HepG2 (cell line): ENCODE measurements around the gene ARR3. TPM values are rescaled to one million over a fixed set of nuclear protein-coding genes. Genes with fewer than 3 reads are reported as not detected.

ENCODE experiments used
- ATAC-seq: fragments of 200-7000 bp; cut with Tn5 transposase; 3 replicates; pipeline ENCODE4 v1.9.1; 2020; ENCODE audit warnings: mild to moderate bottlenecking, moderate library complexity
- BruUV-seq: library from RNA; stranded (reverse); fragments of 400-500 nt; replicated peaks from 2 replicates; lab custom pipeline; 2021; lab: Mats Ljungman, UMichigan
- CTCF ChIA-PET: fragments of 300-600 bp; formaldehyde crosslinking; extraction: SDS; loops from one replicate; lab custom pipeline; 2021; ENCODE audit warnings: low total read pairs, inconsistent platforms, low intra/inter-chr PET ratio; lab: Yijun Ruan, JAX
- POLR2A ChIA-PET: fragments of 350-600 bp; sonication (Branson Sonifier 250); formaldehyde crosslinking; loops from one replicate; lab custom pipeline; 2020; ENCODE audit warnings: antibody characterized with exemption, inconsistent platforms; lab: Yijun Ruan, JAX
- DNase-seq: peaks from one replicate; pipeline ENCODE4 v3.0.0-alpha.2; 2015; ENCODE audit warnings: low spot score
- FAIRE-seq: peaks from 3 replicates; lab custom pipeline; 2011; peaks lifted over from hg19 to GRCh38; lab: Jason Lieb, UNC
- H2AFZ ChIP-seq: one replicate; pipeline ENCODE4 v1.6.1; 2011; ENCODE audit warnings: low read length, inconsistent platforms
- H3K27ac ChIP-seq: fragments of 300-600 bp; 3 replicates; pipeline ENCODE4 v1.8.0; 2011; ENCODE audit warnings: mixed run types, mild to moderate bottlenecking, mixed read lengths, low read length, inconsistent platforms; ENCODE audit not compliant: insufficient read depth; ENCODE audit errors: extremely low read length
- H3K27me3 ChIP-seq, 2 experiments: fragments of 200-600 bp in 1 of 2; 2 replicates in 1 of 2; 3 replicates in 1 of 2; pipeline versions ENCODE4 v1.6.0 to v1.8.0; 2011; ENCODE audit warnings: low read length in 2 of 2, mild to moderate bottlenecking in 2 of 2, moderate library complexity in 2 of 2, inconsistent platforms in 1 of 2; ENCODE audit not compliant: insufficient read depth in 2 of 2, control insufficient read depth in 1 of 2
- H3K36me3 ChIP-seq, 2 experiments: fragments of 200-600 bp in 1 of 2; replicated peaks in 1 of 2; 2 replicates in 1 of 2; 3 replicates in 1 of 2; pipeline versions ENCODE4 v1.5.1 to v1.8.0; 2011; ENCODE audit warnings: low read length in 2 of 2, inconsistent platforms in 1 of 2; ENCODE audit not compliant: insufficient read depth in 2 of 2, control insufficient read depth in 1 of 2
- H3K4me1 ChIP-seq: 2 replicates; pipeline ENCODE4 v1.5.1; 2012; ENCODE audit warnings: low read length, inconsistent platforms; ENCODE audit not compliant: insufficient read depth
- H3K4me2 ChIP-seq: 2 replicates; pipeline ENCODE4 v1.6.0; 2011; ENCODE audit warnings: low read depth, low read length, inconsistent platforms
- H3K4me3 ChIP-seq, 3 experiments: fragments of 200-600 bp in 1 of 3; sonication (generic), shearing (Covaris generic) in 1 of 3; replicated peaks in 1 of 3; 2 replicates each; pipeline ENCODE4 v1.5.1; 2011 to 2016; ENCODE audit warnings: low read length in 3 of 3, inconsistent platforms in 2 of 3, low read depth in 2 of 3, mild to moderate bottlenecking in 2 of 3, control low read depth in 1 of 3, mixed read lengths in 1 of 3; ENCODE audit not compliant: insufficient read depth in 1 of 3
- H3K79me2 ChIP-seq: one replicate; pipeline ENCODE4 v1.6.1; 2011; ENCODE audit warnings: low read length, inconsistent platforms; ENCODE audit not compliant: insufficient read depth
- H3K9ac ChIP-seq: 2 replicates; pipeline ENCODE4 v1.6.0; 2011; ENCODE audit warnings: mild to moderate bottlenecking, low read depth, low read length, inconsistent platforms; ENCODE audit not compliant: insufficient read depth
- H3K9me3 ChIP-seq: 2 replicates; pipeline ENCODE4 v1.5.1; 2012; ENCODE audit warnings: mild to moderate bottlenecking, low read length
- H4K20me1 ChIP-seq: 2 replicates; pipeline ENCODE4 v1.6.0; 2011; ENCODE audit warnings: inconsistent platforms, mild to moderate bottlenecking, low read length, moderate library complexity; ENCODE audit not compliant: insufficient read depth
- BRCA1 ChIP-seq: sonication (generic); formaldehyde crosslinking; IDR thresholded peaks from 2 replicates; pipeline ENCODE4 v1.4.0; 2020; ENCODE audit warnings: missing genetic modification reagents
- KDM3A ChIP-seq: IDR thresholded peaks from 2 replicates; pipeline ENCODE4 v1.6.1; 2018; ENCODE audit warnings: low read depth, missing compliant biosample characterization
- KMT2B ChIP-seq: IDR thresholded peaks from 2 replicates; pipeline ENCODE4 v1.6.1; 2016; ENCODE audit warnings: missing genetic modification reagents, missing compliant biosample characterization
- REPIN1 ChIP-seq: sonication (generic); formaldehyde crosslinking; IDR thresholded peaks from 2 replicates; pipeline ENCODE4 v1.8.0; 2022; ENCODE audit warnings: missing genetic modification reagents, low read depth, mild to moderate bottlenecking, borderline replicate concordance
- ZBTB44 ChIP-seq: sonication (generic); formaldehyde crosslinking; IDR thresholded peaks from 2 replicates; pipeline ENCODE4 v1.4.0; 2020; ENCODE audit warnings: missing genetic modification reagents
- ZNF768 ChIP-seq: sonication (generic); formaldehyde crosslinking; IDR thresholded peaks from 2 replicates; pipeline ENCODE4 v1.4.0; 2020; ENCODE audit warnings: missing genetic modification reagents
- ZSCAN5A ChIP-seq: sonication (generic); formaldehyde crosslinking; IDR thresholded peaks from 2 replicates; pipeline ENCODE4 v1.8.0; 2022; ENCODE audit warnings: mild to moderate bottlenecking, missing genetic modification reagents, borderline replicate concordance
- WGBS: methylation state at CpG from one replicate; pipeline ENCODE4 v1.1.6; 2017; ENCODE audit warnings: low lambda C conversion rate; 5-methylcytosine and 5-hydroxymethylcytosine counted together
- in situ Hi-C: cut with HindIII; loops from 2 replicates; pipeline ENCODE4 v1.10.0; 2017; ENCODE audit warnings: low pct_unique_long_range_greater_than_20kb; ENCODE audit not compliant: extremely low pct_ligation_motif_present
- intact Hi-C: fragments of 100-400 bp; cut with micrococcal nuclease; formaldehyde crosslinking; loops from one replicate; pipeline ENCODE4 v1.10.0; 2022; ENCODE audit not compliant: unreplicated experiment
- polyA plus RNA-seq, 8 experiments: library from polyadenylated mRNA; depleted of rRNA in 3 of 8; stranded (reverse) in 7 of 8; unstranded in 1 of 8; fragments of >200 nt; fragmentation: Illumina TruSeq in 4 of 8; extraction: Trizol in 4 of 8; gene quantifications; 2 replicates each; pipeline versions ENCODE4 v1.2.1 to v1.2.3, GENCODE V29; 2011 to 2016; ENCODE audit warnings: low read depth in 4 of 8, missing spikeins in 1 of 8, mixed read lengths in 1 of 8; ENCODE audit not compliant: insufficient read depth in 1 of 8
- total RNA-seq, 5 experiments: library from RNA; depleted of rRNA; stranded (reverse); fragments of >200 nt; fragmentation: Illumina TruSeq; extraction: Trizol; gene quantifications; 2 replicates each; pipeline ENCODE4 v1.2.3, GENCODE V29; 2016; ENCODE audit warnings: low read depth in 1 of 5
- TF ChIP-seq, protein P1 (sequence below): sonication (generic); formaldehyde crosslinking; conservative IDR thresholded peaks from 2 replicates; pipeline ENCODE4 v1.8.1; 2023; ENCODE audit warnings: missing genetic modification reagents

Gene ARR3
- total and polyA plus RNA-seq, 2 of the 13 experiments (the other 11 are each of a cell fraction or from before 2014, with no cell fraction given) = not detected

DNA sequence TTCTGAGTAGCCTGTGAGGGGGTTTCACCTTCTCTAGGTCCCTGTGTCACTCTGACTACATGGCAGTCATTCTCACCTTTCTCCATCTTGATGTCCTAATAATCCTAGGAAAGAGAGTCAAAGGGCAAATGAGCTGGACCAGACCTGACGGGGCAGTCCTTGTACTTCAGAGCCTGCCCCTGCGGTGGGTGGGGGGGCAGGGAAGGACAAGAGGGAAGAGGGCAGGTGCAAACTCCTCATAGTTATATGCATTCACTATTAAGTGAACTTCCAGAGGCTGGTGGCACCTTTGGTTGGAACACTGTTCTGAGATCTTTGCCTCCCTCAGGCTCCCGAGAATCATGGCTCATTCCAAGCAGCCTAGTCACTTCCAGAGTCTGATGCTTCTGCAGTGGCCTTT is 33.8 kb upstream of the ARR3 start, which contains the start of gene AWAT1:
AWAT1 (plus strand) TSS at position 301 of the 400 bp plus-strand sequence; CDS start at position 342, 41 bp downstream.
- no peaks in the 10 kb centered on the region for H3K36me3 ChIP-seq
- no peak within 1 kb of the TSS for H3K4me2 ChIP-seq
- H3K9me3 ChIP-seq = no peaks in the 10 kb centered on the region
- no peak within 1 kb of the TSS for H3K27ac ChIP-seq
- in situ Hi-C loops = no loop called here
- intact Hi-C loops = no loop called here
- no peak within 1 kb of the TSS for H3K4me3 ChIP-seq
- H3K4me1 ChIP-seq = no peaks in the 10 kb centered on the region; the same call in 1 of the 2 replicates
- ChIA-PET CTCF (no interaction called here), POLR2A (no interaction called here)
- no peak for DNase-seq
- ATAC-seq = no peak
- H2AFZ ChIP-seq = no peak within 1 kb of the TSS
- no peak for FAIRE-seq
- no TSS peak for BruUV-seq
- no peaks in the 10 kb centered on the region for H3K79me2 ChIP-seq
- no CpG with 5 or more reads among the region's 3 CpGs for WGBS
- H4K20me1 ChIP-seq = no peaks in the 10 kb centered on the region
- no peak within 1 kb of the TSS for H3K9ac ChIP-seq
- no peak for TF ChIP-seq KMT2B (CRISPR knock-in tag)
- TF ChIP-seq ZNF768 (CRISPR knock-in tag) = no peak
- TF ChIP-seq, protein P1, sequence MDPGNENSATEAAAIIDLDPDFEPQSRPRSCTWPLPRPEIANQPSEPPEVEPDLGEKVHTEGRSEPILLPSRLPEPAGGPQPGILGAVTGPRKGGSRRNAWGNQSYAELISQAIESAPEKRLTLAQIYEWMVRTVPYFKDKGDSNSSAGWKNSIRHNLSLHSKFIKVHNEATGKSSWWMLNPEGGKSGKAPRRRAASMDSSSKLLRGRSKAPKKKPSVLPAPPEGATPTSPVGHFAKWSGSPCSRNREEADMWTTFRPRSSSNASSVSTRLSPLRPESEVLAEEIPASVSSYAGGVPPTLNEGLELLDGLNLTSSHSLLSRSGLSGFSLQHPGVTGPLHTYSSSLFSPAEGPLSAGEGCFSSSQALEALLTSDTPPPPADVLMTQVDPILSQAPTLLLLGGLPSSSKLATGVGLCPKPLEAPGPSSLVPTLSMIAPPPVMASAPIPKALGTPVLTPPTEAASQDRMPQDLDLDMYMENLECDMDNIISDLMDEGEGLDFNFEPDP (CRISPR knock-in tag) = no peak
- TF ChIP-seq ZSCAN5A (CRISPR knock-in tag) = no peak
- TF ChIP-seq REPIN1 (CRISPR knock-in tag) = no peak
- no peak for TF ChIP-seq ZBTB44 (CRISPR knock-in tag)
- no peak for TF ChIP-seq BRCA1 (CRISPR knock-in tag)
- TF ChIP-seq KDM3A = no peak
- H3K27me3 ChIP-seq = no peaks in the 10 kb centered on the region; a peak in 1 of 5 replicates
